ENCODE data around the gene FUT3.

Gene FUT3

DNA sequence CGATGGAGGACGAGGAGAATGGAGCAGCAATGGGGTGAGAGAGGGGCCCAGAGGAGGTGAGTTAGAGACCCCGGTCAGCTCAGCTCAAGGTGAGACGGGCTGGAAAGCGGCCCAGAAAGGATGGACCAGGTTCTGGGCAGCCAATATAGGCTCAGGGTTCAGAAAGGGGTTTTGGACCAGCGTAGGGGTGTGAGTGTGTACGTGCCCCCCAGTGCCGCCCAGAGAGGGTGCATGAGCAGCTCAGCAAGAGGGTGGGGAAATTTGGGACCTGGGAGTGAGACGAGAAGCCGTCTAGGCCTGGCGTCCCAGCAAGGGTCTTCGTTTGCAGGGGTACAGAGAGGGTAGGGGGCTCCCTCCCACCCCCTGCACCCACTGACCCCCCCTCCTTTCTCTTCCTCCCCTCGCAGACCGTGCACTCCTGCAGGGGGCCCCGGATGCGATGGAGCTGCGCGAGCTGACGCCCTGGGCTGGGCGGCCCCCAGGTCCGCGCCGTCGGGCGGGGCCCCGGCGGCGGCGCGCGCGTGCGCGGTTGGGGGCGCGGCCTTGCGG is 23.8 kb downstream of the FUT3 start:
- H3K27ac ChIP-seq (ENCODE audit: low read depth, low read length), result no peak overlapping the region
- no peaks in the 10 kb centered on the region for H3K27me3 ChIP-seq (ENCODE audit: low read length)
- no peak overlapping the region for H3K9ac ChIP-seq (ENCODE audit: low read length)
- no peaks in the 10 kb centered on the region for H4K20me1 ChIP-seq (ENCODE audit: low read depth, low read length)
- no peaks in the 10 kb centered on the region for H3K9me3 ChIP-seq (ENCODE audit: insufficient read depth, low read length)
- no peaks in the 10 kb centered on the region for H3K36me3 ChIP-seq (ENCODE audit: low read length)
- H3K4me3 ChIP-seq (ENCODE audit: insufficient read depth, low read length, poor library complexity, severe bottlenecking), result no peak overlapping the region
- no peak overlapping the region for H2AFZ ChIP-seq (ENCODE audit: low read depth, low read length, severe bottlenecking)
- TF ChIP-seq CTCF (IDR thresholded peaks at IDR 0.05; ENCODE audit: insufficient read depth, low read length, poor library complexity, severe bottlenecking) (no peak), EZH2phosphoT487 (conservative IDR thresholded peaks at IDR 0.05; ENCODE audit: low read length) (no peak)
- no peaks in the 10 kb centered on the region for H3K79me2 ChIP-seq (ENCODE audit: insufficient read depth, low read length)
- no peaks in the 10 kb centered on the region for H3K9me2 ChIP-seq (replicated peaks; ENCODE audit: insufficient read depth, low read length)
- no peaks in the 10 kb centered on the region for H3F3A ChIP-seq (ENCODE audit: insufficient read depth)
- H3K4me2 ChIP-seq (ENCODE audit: low read depth, low read length, poor library complexity, severe bottlenecking), result no peak overlapping the region

- TF ChIP-seq EZH2phosphoT487 (conservative IDR thresholded peaks at IDR 0.05; ENCODE audit: low read length) (no peak), CTCF (IDR thresholded peaks at IDR 0.05; ENCODE audit: insufficient read depth, low read length, poor library complexity, severe bottlenecking) (no peak)
- H4K20me1 ChIP-seq (ENCODE audit: low read depth, low read length), result no peaks in the 10 kb centered on the region
- no peak overlapping the region for H3K4me2 ChIP-seq (ENCODE audit: low read depth, low read length, poor library complexity, severe bottlenecking)
- no peak overlapping the region for H3K9ac ChIP-seq (ENCODE audit: low read length)
- H3K4me3 ChIP-seq (ENCODE audit: insufficient read depth, low read length, poor library complexity, severe bottlenecking), result no peak overlapping the region
- H3K9me3 ChIP-seq (ENCODE audit: insufficient read depth, low read length), result no peaks in the 10 kb centered on the region
- no peak overlapping the region for H3K27ac ChIP-seq (ENCODE audit: low read depth, low read length)
- H2AFZ ChIP-seq (ENCODE audit: low read depth, low read length, severe bottlenecking), result no peak overlapping the region
- no peaks in the 10 kb centered on the region for H3K79me2 ChIP-seq (ENCODE audit: insufficient read depth, low read length)
- H3K36me3 ChIP-seq (ENCODE audit: low read length), result no peaks in the 10 kb centered on the region
- no peaks in the 10 kb centered on the region for H3K27me3 ChIP-seq (ENCODE audit: low read length)
- H3F3A ChIP-seq (ENCODE audit: insufficient read depth), result no peaks in the 10 kb centered on the region
- no peaks in the 10 kb centered on the region for H3K9me2 ChIP-seq (replicated peaks; ENCODE audit: insufficient read depth, low read length)
Observed at GRCh38 chr19:5826531-5827341, 24.5 kb downstream of the FUT3 start.

DNA sequence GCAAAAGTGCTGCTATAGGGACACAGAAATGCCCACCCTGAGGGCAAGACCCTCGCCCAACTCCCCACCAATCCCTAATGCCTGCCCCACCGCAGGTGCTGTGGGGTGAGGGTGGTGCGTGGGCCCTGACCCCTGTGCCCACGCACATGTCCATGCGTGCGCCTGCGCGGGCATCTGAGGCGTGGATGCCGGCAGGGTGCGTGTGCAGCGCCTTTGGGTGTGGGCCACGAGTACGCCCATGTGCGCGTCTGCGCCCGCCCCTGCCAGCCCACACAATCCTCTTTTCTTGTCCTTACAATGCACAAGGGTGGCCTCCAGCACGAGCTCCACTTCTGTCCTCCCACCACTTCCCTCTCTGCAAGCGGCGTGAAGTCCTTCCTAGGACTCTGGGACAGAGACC is 26.1 kb downstream of the FUT3 start:
- Histone ChIP-seq H3K4me3 (ENCODE audit: insufficient read depth, low read length, poor library complexity, severe bottlenecking) (no peak overlapping the region), H4K20me1 (ENCODE audit: low read depth, low read length) (no peaks in the 10 kb centered on the region), H3F3A (ENCODE audit: insufficient read depth) (no peaks in the 10 kb centered on the region), H3K27me3 (ENCODE audit: low read length) (no peaks in the 10 kb centered on the region), H3K27ac (ENCODE audit: low read depth, low read length) (no peak overlapping the region), H3K9me2 (replicated peaks; ENCODE audit: insufficient read depth, low read length) (no peaks in the 10 kb centered on the region), H2AFZ (ENCODE audit: low read depth, low read length, severe bottlenecking) (no peak overlapping the region), H3K9ac (ENCODE audit: low read length) (no peak overlapping the region), H3K9me3 (ENCODE audit: insufficient read depth, low read length) (no peaks in the 10 kb centered on the region), H3K4me2 (ENCODE audit: low read depth, low read length, poor library complexity, severe bottlenecking) (no peak overlapping the region), H3K79me2 (ENCODE audit: insufficient read depth, low read length) (no peaks in the 10 kb centered on the region), H3K36me3 (ENCODE audit: low read length) (no peaks in the 10 kb centered on the region)
- TF ChIP-seq EZH2phosphoT487 (conservative IDR thresholded peaks at IDR 0.05; ENCODE audit: low read length), result no peak
- no peak for TF ChIP-seq CTCF (IDR thresholded peaks at IDR 0.05; ENCODE audit: insufficient read depth, low read length, poor library complexity, severe bottlenecking)

Data from SU-DHL-6 (cell line).